OCI-LY7 (cell line): ENCODE measurements around the gene ISG20L2. TPM values are rescaled to one million over a fixed set of nuclear protein-coding genes. Genes with fewer than 3 reads are reported as not detected.

Experiments used
- BruUV-seq: library from RNA; stranded (reverse); fragments of 400-500 nt; replicated peaks from 2 replicates; lab custom pipeline; 2021; lab: Mats Ljungman, UMichigan
- CTCF ChIA-PET: fragments of 300-600 bp; sonication (Branson Sonifier 250); formaldehyde crosslinking; loops from one replicate; lab custom pipeline; 2022; ENCODE audit warnings: antibody characterized with exemption; ENCODE audit not compliant: unreplicated experiment; lab: Charles Lee
- POLR2A ChIA-PET: fragments of 300-600 bp; sonication (Branson Sonifier 250); formaldehyde crosslinking; loops from one replicate; lab custom pipeline; 2022; ENCODE audit warnings: antibody characterized with exemption; lab: Charles Lee
- DNase-seq: peaks from one replicate; pipeline ENCODE4 v3.0.0-alpha.2; 2015; ENCODE audit warnings: low spot score
- H2AFZ ChIP-seq: fragments of 200-600 bp; sonication (generic), shearing (Covaris generic); 2 replicates; pipeline ENCODE4 v1.6.1; 2014; ENCODE audit warnings: mild to moderate bottlenecking, antibody characterized with exemption, low read length, moderate library complexity
- H3K27ac ChIP-seq: fragments of 200-600 bp; sonication (generic); 2 replicates; pipeline ENCODE4 v1.5.1; 2014; ENCODE audit warnings: mixed run types, low read depth, mild to moderate bottlenecking, moderate library complexity, low read length, inconsistent platforms; ENCODE audit not compliant: poor library complexity, severe bottlenecking
- H3K36me3 ChIP-seq: fragments of 200-600 bp; sonication (generic); 2 replicates; pipeline ENCODE4 v1.6.1; 2014; ENCODE audit warnings: mild to moderate bottlenecking, antibody characterized with exemption, low read length, moderate library complexity, mixed read lengths; ENCODE audit not compliant: insufficient read depth
- H3K4me1 ChIP-seq: fragments of 200-600 bp; sonication (generic); 2 replicates; pipeline ENCODE4 v1.5.1; 2014; ENCODE audit warnings: mild to moderate bottlenecking, low read length; ENCODE audit not compliant: insufficient read depth, poor library complexity, severe bottlenecking
- H3K4me2 ChIP-seq: fragments of 200-600 bp; sonication (generic); 2 replicates; pipeline ENCODE4 v1.6.1; 2014; ENCODE audit warnings: mild to moderate bottlenecking, low read length
- H3K4me3 ChIP-seq: fragments of 200-600 bp; sonication (generic); 2 replicates; pipeline ENCODE4 v1.5.1; 2014; ENCODE audit warnings: mild to moderate bottlenecking, low read depth, low read length; ENCODE audit not compliant: poor library complexity, severe bottlenecking
- H3K79me2 ChIP-seq: fragments of 200-600 bp; sonication (generic); 2 replicates; pipeline ENCODE4 v1.6.1; 2016; ENCODE audit warnings: low read depth, mild to moderate bottlenecking, low read length, moderate library complexity, mixed read lengths; ENCODE audit not compliant: insufficient read depth
- H3K9me2 ChIP-seq: fragments of 200-600 bp; sonication (generic); 2 replicates; pipeline ENCODE4 v1.6.1; 2016; ENCODE audit warnings: mild to moderate bottlenecking, low read length, mixed read lengths; ENCODE audit not compliant: insufficient read depth
- H3K9me3 ChIP-seq: fragments of 200-600 bp; sonication (generic); 2 replicates; pipeline ENCODE4 v1.6.1; 2014; ENCODE audit warnings: mild to moderate bottlenecking, mixed run types, low read length, mixed read lengths
- H4K20me1 ChIP-seq: fragments of 200-600 bp; sonication (generic); 2 replicates; pipeline ENCODE4 v1.6.1; 2014; ENCODE audit warnings: mild to moderate bottlenecking, antibody characterized with exemption, low read length, moderate library complexity, mixed read lengths; ENCODE audit not compliant: insufficient read depth
- EZH2phosphoT487 ChIP-seq: fragments of 200-600 bp; sonication (generic); IDR thresholded peaks from 2 replicates; pipeline ENCODE4 v1.6.1; 2018; ENCODE audit warnings: low read depth, borderline replicate concordance, mild to moderate bottlenecking, mixed run types, antibody characterized with exemption, low read length, moderate library complexity, mixed read lengths
- intact Hi-C: fragments of 100-400 bp; cut with micrococcal nuclease; formaldehyde crosslinking; loops from one replicate; pipeline ENCODE4 v1.10.0; 2022; ENCODE audit not compliant: unreplicated experiment
- total RNA-seq, 2 experiments: library from RNA; depleted of rRNA in 1 of 2; stranded (reverse); fragments of >200 nt in 1 of 2; shearing (Covaris generic) in 1 of 2; gene quantifications; 2 replicates each; pipeline ENCODE4 v1.2.3, GENCODE V29; 2014 to 2022
- TF ChIP-seq, protein P1 (sequence below): fragments of 200-600 bp; sonication (generic); conservative IDR thresholded peaks from 2 replicates; pipeline ENCODE4 v1.5.1; 2014; ENCODE audit warnings: mild to moderate bottlenecking, antibody characterized with exemption, low read length, moderate library complexity, mixed read lengths

ISG20L2 gene
- total RNA-seq, 2 experiments from 2014 or later, result 37.9 to 74.1 TPM

- no peaks in the 10 kb centered on the region for H3K9me3 ChIP-seq
- peaks cover 35% of the 10 kb centered on the region for H3K79me2 ChIP-seq
- no peak for TF ChIP-seq EZH2phosphoT487
- TF ChIP-seq, protein P1, sequence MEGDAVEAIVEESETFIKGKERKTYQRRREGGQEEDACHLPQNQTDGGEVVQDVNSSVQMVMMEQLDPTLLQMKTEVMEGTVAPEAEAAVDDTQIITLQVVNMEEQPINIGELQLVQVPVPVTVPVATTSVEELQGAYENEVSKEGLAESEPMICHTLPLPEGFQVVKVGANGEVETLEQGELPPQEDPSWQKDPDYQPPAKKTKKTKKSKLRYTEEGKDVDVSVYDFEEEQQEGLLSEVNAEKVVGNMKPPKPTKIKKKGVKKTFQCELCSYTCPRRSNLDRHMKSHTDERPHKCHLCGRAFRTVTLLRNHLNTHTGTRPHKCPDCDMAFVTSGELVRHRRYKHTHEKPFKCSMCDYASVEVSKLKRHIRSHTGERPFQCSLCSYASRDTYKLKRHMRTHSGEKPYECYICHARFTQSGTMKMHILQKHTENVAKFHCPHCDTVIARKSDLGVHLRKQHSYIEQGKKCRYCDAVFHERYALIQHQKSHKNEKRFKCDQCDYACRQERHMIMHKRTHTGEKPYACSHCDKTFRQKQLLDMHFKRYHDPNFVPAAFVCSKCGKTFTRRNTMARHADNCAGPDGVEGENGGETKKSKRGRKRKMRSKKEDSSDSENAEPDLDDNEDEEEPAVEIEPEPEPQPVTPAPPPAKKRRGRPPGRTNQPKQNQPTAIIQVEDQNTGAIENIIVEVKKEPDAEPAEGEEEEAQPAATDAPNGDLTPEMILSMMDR, result no peak
- BruUV-seq, result no TSS peak
- H3K36me3 ChIP-seq, result peaks cover 81% of the 10 kb centered on the region
- peak overlapping the region; percentile 67 for H3K4me2 ChIP-seq
- H3K9me2 ChIP-seq, result no peaks in the 10 kb centered on the region
- no peak for DNase-seq
- H3K4me1 ChIP-seq, result peaks cover 37% of the 10 kb centered on the region
- H2AFZ ChIP-seq, result no peak overlapping the region
- peaks cover 9% of the 10 kb centered on the region; the same call in 1 of the 2 replicates for H4K20me1 ChIP-seq
- H3K27ac ChIP-seq, result peak overlapping the region; percentile 70
- H3K4me3 ChIP-seq, result no peak overlapping the region
- POLR2A ChIA-PET, result interaction anchor here (1.2 to 2.7 kb wide), 4 partner anchors 14 to 25 kb away, joined by 3 to 16 read pairs (median 4); partner anchors contain the start of genes METTL25B and PRCC
- intact Hi-C loops, result loop anchor here (1.0 kb wide), 1 partner anchor 9 kb away; the partner anchor contains the start of gene HDGF
- CTCF ChIA-PET, result interaction anchor here (0.6 to 1.1 kb wide), 2 partner anchors 16 to 988 kb away, joined by 3 read pairs; no protein-coding TSS in a partner anchor
Measured at GRCh38 chr1:156742017-156742416, 13.5 kb upstream of the ISG20L2 start.

DNA sequence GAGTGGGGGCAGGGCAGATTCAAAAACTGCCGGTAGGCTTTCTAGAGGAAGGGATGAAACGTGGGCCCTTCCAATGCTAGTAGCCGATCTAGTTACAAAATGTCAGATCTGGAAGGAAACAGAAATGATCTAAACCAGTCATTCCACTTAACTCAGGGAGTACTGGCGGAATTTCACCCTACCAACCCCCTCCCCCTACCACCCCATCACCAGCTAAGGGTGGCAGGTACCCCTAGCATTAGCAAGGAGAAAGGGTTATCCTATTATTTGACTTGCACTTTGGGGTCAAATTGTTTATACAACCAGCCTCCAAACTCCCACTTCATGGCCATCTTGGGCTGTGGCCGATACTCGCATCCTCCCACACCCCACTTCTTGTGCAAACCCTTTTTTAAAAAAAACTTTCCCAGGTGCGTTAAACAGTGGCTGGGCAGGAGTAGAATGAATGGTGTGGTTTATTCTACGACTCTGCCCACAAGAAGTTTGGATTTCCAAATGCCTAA lies 13.0 kb upstream of the ISG20L2 start:
- Histone ChIP-seq H3K4me2 (peak overlapping the region; percentile 67), H3K4me1 (peaks cover 32% of the 10 kb centered on the region), H3K9me2 (no peaks in the 10 kb centered on the region), H3K9me3 (no peaks in the 10 kb centered on the region), H3K36me3 (peaks cover 86% of the 10 kb centered on the region), H3K4me3 (peak overlapping the region; percentile 58), H4K20me1 (peaks cover 9% of the 10 kb centered on the region; the same call in 1 of the 2 replicates), H3K27ac (peak overlapping the region; percentile 70), H3K79me2 (peaks cover 31% of the 10 kb centered on the region), H2AFZ (no peak overlapping the region)
- intact Hi-C loops, result loop anchor here (1.0 kb wide), 1 partner anchor 26 kb away; the partner anchor contains the start of gene PRCC
- no TSS peak for BruUV-seq
- ChIA-PET CTCF (interaction anchor here (0.6 to 1.1 kb wide), 5 partner anchors 14 to 989 kb away, joined by 3 to 4 read pairs (median 3); no protein-coding TSS in a partner anchor), POLR2A (interaction anchor here (0.7 to 2.7 kb wide), 9 partner anchors 9 to 27 kb away, joined by 3 to 16 read pairs (median 5); partner anchors contain the start of genes HDGF, ISG20L2, METTL25B and PRCC)
- TF ChIP-seq, protein P1, result no peak
- TF ChIP-seq EZH2phosphoT487, result no peak
- DNase-seq, result no peak
